Raji (cell line): ENCODE measurements around the gene STK11.

Source experiments
- POLR2A ChIP-seq: IDR thresholded peaks from 2 replicates; pipeline ENCODE4 v1.6.1; 2011; ENCODE audit warnings: low read depth, low read length, control low read depth; ENCODE audit not compliant: insufficient read depth

Gene STK11

GRCh38 chr19:1252821-1253513, 47.4 kb downstream of the STK11 start:
- 0 out of 2 replicates have a peak, but pooled peaks have one; percentile 13 for TF ChIP-seq POLR2A

DNA sequence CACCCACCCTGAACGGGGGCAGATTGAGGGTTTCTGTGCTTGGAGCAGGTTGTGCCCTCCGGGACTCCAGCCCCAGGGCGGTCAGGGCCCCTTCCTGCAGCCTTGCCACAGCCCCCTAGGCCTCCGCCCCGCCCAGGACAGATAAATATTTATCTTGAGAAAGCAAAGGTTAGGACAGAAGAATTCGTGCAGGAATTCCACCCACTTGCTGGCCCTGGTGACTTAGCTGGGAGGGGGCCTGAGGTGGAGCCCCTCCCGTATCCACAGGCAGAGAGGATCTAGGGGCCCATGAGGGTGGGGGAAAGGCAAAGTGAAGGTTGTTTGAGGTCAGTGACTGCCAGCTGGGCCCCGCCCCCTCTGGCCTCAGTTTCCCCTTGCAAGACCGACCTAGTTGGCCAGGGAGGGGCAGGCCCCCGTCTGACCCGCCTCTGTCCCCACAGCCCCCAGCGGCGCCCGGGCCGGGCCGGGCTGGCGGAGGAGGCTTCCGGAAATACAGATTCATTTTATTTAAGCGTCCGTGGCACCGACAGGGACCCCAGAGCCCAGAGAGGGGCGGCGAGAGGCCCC, 48.0 kb downstream of the STK11 start:
- TF ChIP-seq POLR2A = no peak

DNA sequence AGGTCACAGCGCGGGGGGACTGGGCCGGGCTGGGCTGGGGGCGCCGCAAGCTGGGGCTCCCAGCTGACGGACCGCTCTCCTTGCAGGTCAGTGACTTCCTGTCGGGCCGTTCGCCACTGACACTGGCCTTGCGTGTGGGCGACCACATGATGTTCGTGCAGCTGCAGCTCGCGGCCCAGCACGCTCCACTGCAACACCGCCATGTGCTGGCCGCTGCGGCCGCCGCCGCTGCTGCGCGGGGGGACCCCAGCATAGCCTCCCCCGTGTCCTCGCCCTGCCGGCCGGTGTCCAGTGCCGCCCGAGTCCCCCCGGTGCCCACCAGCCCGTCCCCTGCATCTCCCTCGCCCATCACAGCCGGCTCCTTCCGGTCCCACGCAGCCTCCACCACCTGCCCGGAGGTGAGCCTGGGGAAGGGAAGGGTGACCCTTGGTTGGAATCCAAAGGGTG, 48.5 kb downstream of the STK11 start:
- no peak for TF ChIP-seq POLR2A

- TF ChIP-seq POLR2A = no peak
Observed at GRCh38 chr19:1254530-1255185, 49.1 kb downstream of the STK11 start.

DNA sequence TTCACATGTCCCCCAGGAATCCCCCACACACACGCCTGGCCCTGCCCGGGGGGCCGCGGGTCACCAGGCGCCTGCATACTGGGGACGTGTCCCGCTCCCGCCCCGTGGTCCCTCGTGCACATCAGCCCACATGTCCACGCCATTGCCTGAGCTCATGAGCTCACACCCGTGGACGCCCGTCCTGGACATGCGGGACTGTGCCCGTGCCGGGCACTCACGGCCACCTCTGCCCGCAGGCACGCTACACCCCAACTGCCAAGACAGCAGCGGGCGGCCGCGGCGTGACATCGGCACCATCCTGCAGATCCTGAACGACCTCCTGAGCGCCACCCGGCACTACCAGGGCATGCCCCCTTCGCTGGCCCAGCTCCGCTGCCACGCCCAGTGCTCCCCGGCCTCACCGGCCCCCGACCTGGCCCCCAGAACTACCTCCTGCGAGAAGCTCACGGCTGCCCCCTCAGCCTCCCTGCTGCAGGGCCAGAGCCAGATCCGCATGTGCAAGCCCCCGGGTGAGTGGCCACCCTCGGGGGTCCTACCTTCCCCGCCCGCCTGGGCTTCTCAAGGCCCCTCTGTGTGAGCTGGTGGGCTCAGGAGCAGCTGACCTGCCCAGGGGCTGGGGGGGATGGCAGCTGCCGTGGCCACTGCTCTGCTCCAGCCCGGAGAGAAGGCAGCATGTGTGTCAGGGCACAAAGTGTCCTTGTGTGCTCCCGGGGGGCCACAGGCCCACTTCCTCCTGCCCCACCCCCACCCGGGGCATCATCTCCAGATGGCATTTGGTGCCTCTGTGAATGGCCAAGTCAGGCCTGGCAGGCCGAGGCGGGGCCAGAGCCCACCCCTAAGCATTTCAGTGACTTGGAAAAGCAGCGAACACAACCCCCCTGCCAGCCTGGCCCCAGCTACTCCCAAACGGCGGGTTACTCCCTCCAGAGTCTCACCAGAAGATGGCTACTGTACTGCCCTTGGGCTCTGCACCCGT, 49.9 kb downstream of the STK11 start:
- no peak for TF ChIP-seq POLR2A

- TF ChIP-seq POLR2A = no peak
Observed at GRCh38 chr19:1256646-1257474, 51.3 kb downstream of the STK11 start.

DNA sequence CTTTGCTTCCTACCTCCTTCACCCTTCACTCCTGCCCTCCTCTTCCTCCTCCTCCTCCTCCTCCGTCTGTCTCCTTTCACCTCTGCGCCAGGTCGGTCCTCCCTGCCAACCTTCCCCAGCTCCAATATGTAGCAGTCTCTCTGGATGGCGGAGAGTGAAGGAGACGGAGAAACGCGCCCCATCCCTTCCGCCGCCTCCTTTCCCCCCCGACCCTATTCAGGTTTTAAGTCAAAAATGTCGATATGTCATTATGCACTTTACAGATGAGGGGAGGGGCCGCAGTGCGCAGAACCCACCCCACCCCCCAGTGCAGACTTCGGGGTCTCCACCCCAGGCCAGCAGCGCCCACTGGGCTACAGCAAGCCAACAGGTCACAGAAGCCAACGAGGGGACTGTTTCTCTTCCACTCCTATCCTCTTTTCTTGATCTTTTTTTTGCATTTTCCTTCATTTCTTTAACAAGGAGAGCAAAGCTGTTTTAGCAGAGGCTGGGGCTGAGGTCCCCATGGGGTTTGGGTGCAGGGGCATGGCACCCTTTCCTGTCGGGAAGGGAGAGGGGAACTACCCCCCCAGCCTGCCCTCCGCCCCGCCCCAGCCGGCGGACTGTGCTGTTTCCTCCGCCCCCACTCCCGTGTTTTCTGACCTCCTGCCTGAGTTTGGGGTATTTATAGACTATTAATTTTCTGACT, 52.0 kb downstream of the STK11 start:
- no peak for TF ChIP-seq POLR2A

DNA sequence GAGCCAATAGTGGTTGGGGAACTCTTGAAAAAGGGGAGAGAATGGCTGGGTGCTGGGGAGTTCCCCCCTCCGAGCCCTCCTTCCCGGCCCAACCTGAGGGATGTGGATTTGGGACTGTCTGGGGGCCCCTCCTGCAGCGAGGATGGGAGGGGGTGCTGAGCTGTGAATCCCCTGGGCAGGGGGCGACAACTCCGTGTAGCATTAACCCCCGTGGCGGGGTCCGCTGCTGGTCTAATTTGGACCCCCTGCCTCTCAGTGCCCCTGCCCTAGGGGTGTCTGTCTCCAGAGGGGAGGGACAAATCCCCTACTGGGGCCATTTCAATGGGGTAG, 52.5 kb downstream of the STK11 start:
- no peak for TF ChIP-seq POLR2A

GRCh38 chr19:1258707-1259205, 53.2 kb downstream of the STK11 start:
- TF ChIP-seq POLR2A = no peak

DNA sequence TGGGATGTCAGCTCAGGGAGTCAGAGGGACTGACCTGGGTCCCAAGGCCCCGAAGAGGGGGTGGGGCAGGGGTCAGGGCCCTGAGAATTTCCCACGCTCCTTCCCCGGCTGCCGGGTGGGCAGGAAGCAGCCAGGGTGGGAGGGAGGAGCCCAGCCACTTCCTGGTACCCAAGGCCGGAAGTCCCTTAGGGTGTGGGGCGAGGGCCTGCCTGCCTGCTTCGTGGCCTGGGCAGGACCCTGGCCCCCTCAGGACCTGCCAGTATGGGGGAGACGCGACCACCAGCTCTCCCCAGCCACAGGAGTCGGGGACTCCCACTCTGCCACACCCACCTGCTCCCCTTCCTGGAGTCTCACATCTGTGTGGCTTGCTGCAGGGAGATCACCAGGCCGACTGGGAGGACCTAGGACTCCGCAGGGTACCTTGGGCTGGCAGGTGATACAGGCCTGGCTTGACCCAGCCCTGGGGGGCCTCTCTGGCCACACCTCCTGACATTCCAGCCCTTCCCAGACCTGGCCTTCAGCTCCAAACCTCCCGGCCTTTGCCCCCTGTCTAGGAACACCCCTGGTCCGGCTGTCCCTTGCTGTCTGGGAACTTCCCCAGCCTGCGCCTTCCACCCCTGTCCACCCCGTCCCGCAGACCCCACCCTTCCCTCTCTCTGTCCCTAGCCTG, 53.8 kb downstream of the STK11 start:
- TF ChIP-seq POLR2A = peak; percentile 68

- no peak; the same call in 1 of the 2 replicates for TF ChIP-seq POLR2A
Observed at GRCh38 chr19:1259876-1260748, 54.5 kb downstream of the STK11 start.
